HEK293 (cell line): ENCODE measurements around the gene TAF11L11.
"Not testable (repeated sequence)": the region's sequence is repeated elsewhere in the genome, so short reads cannot be mapped to it uniquely, and the experiment has no call there.

Experiments used
- CTCF ChIA-PET: fragments of 350-600 bp; formaldehyde crosslinking; extraction: SDS; loops from one replicate; lab custom pipeline; 2021; ENCODE audit warnings: antibody characterized with exemption; lab: Yijun Ruan, JAX
- POLR2A ChIA-PET: fragments of 300-600 bp; formaldehyde crosslinking; extraction: SDS; loops from one replicate; lab custom pipeline; 2020; ENCODE audit warnings: antibody characterized with exemption, inconsistent platforms; lab: Yijun Ruan, JAX
- H3K27ac ChIP-seq: fragments of 200-500 bp; sonication (Bioruptor generic); 2 replicates; pipeline ENCODE4 v1.5.1; 2014; ENCODE audit warnings: low read depth, low read length, control low read depth, inconsistent platforms; ENCODE audit errors: extremely low read depth
- H3K36me3 ChIP-seq, 2 experiments: fragments of 200-500 bp in 1 of 2; sonication (Bioruptor generic) in 1 of 2; 1 replicate in 1 of 2; 2 replicates in 1 of 2; pipeline ENCODE4 v1.5.1; 2014 to 2017; ENCODE audit warnings: inconsistent platforms in 2 of 2, low read length in 2 of 2; ENCODE audit not compliant: control insufficient read depth in 2 of 2, insufficient read depth in 1 of 2
- H3K4me1 ChIP-seq: fragments of 200-500 bp; sonication (Bioruptor generic); 2 replicates; pipeline ENCODE4 v1.5.1; 2014; ENCODE audit warnings: mild to moderate bottlenecking, low read length, inconsistent platforms; ENCODE audit not compliant: control insufficient read depth, insufficient read depth
- H3K4me3 ChIP-seq: 2 replicates; pipeline ENCODE4 v1.5.1; 2011; ENCODE audit warnings: low read depth, mild to moderate bottlenecking, control low read depth, low read length, moderate library complexity
- H3K9me3 ChIP-seq: fragments of 200-500 bp; sonication (Bioruptor generic); 2 replicates; pipeline ENCODE4 v1.5.1; 2014; ENCODE audit warnings: low read depth, low read length, inconsistent platforms; ENCODE audit not compliant: control insufficient read depth, insufficient read depth
- ATF2 ChIP-seq: fragments of 450-650 bp; formaldehyde crosslinking; IDR thresholded peaks from 2 replicates; pipeline ENCODE4 v1.5.1; 2016; ENCODE audit warnings: missing biosample characterization, missing genetic modification characterization, low read depth
- HOXA7 ChIP-seq: sonication (generic); formaldehyde crosslinking; IDR thresholded peaks from 2 replicates; pipeline ENCODE4 v1.8.1; 2022; ENCODE audit warnings: missing genetic modification reagents, borderline replicate concordance
- KLF1 ChIP-seq: fragments of 450-650 bp; formaldehyde crosslinking; IDR thresholded peaks from 2 replicates; pipeline ENCODE4 v1.5.1; 2016; ENCODE audit warnings: missing biosample characterization, missing genetic modification characterization
- KLF17 ChIP-seq: fragments of 450-650 bp; formaldehyde crosslinking; IDR thresholded peaks from 2 replicates; pipeline ENCODE4 v1.5.1; 2016; ENCODE audit warnings: missing biosample characterization, missing genetic modification characterization
- ZBTB20 ChIP-seq: fragments of 450-650 bp; formaldehyde crosslinking; IDR thresholded peaks from 2 replicates; pipeline ENCODE4 v1.5.1; 2016; ENCODE audit warnings: missing biosample characterization, missing genetic modification characterization
- ZNF2 ChIP-seq: fragments of 450-650 bp; formaldehyde crosslinking; IDR thresholded peaks from 2 replicates; pipeline ENCODE4 v1.5.1; 2016; ENCODE audit warnings: missing biosample characterization, missing genetic modification characterization
- ZNF24 ChIP-seq: fragments of 450-650 bp; formaldehyde crosslinking; IDR thresholded peaks from 2 replicates; pipeline ENCODE4 v1.5.1; 2016; ENCODE audit warnings: missing biosample characterization, missing genetic modification characterization
- ZNF266 ChIP-seq: fragments of 450-650 bp; formaldehyde crosslinking; IDR thresholded peaks from 2 replicates; pipeline ENCODE4 v1.5.1; 2016; ENCODE audit warnings: missing biosample characterization, missing genetic modification characterization, low read depth
- ZNF514 ChIP-seq: fragments of 450-650 bp; formaldehyde crosslinking; IDR thresholded peaks from 2 replicates; pipeline ENCODE4 v1.5.1; 2016; ENCODE audit warnings: missing biosample characterization, missing genetic modification characterization
- ZNF600 ChIP-seq: fragments of 450-650 bp; formaldehyde crosslinking; IDR thresholded peaks from 2 replicates; pipeline ENCODE4 v1.5.1; 2016; ENCODE audit warnings: missing biosample characterization, missing genetic modification characterization
- ZNF704 ChIP-seq: fragments of 450-650 bp; formaldehyde crosslinking; IDR thresholded peaks from 2 replicates; pipeline ENCODE4 v1.5.1; 2016; ENCODE audit warnings: missing biosample characterization, missing genetic modification characterization
- ZNF747 ChIP-seq: fragments of 450-650 bp; formaldehyde crosslinking; IDR thresholded peaks from 2 replicates; pipeline ENCODE4 v1.5.1; 2016; ENCODE audit warnings: missing biosample characterization, missing genetic modification characterization
- ZSCAN30 ChIP-seq: fragments of 450-650 bp; IDR thresholded peaks from 2 replicates; pipeline ENCODE4 v1.5.1; 2018; ENCODE audit warnings: missing biosample characterization, mild to moderate bottlenecking, missing genetic modification characterization, moderate library complexity

Gene TAF11L11

GRCh38 chr5:17603880-17604279, at the start of gene TAF11L11:
Gene TAF11L11 (plus strand): TSS chr5:17604183.
- H3K9me3 ChIP-seq, POLR2A ChIA-PET, H3K4me1 ChIP-seq, H3K36me3 ChIP-seq, H3K27ac ChIP-seq, H3K4me3 ChIP-seq, CTCF ChIA-PET: not testable (repeated sequence)
- TF ChIP-seq KLF17 (tag by site-specific recombination) (0 out of 2 replicates have a peak, but pooled peaks have one; percentile 28), KLF1 (tag by site-specific recombination) (peak; percentile 61)

GRCh38 chr5:17585658-17586057, 18.3 kb upstream of the TAF11L11 start, which contains the start of gene TAF11L7:
Gene TAF11L7 (minus strand): TSS chr5:17585758.
- H3K36me3 ChIP-seq, CTCF ChIA-PET: not testable (repeated sequence)

GRCh38 chr5:17590860-17591259, 13.1 kb upstream of the TAF11L11 start, which contains the start of gene TAF11L8:
Gene TAF11L8 (minus strand): TSS chr5:17590960.
- H3K9me3 ChIP-seq, H3K4me3 ChIP-seq, POLR2A ChIA-PET, H3K27ac ChIP-seq, H3K4me1 ChIP-seq, CTCF ChIA-PET, H3K36me3 ChIP-seq: not testable (repeated sequence)

More at GRCh38 chr5:17585658-17586057, 18.3 kb upstream of the TAF11L11 start, which contains the start of gene TAF11L7:
- H3K27ac ChIP-seq, H3K4me3 ChIP-seq, H3K4me1 ChIP-seq, POLR2A ChIA-PET, H3K9me3 ChIP-seq: not testable (repeated sequence)

GRCh38 chr5:17594255-17594654, 9.7 kb upstream of the TAF11L11 start, which contains the start of gene TAF11L9:
Gene TAF11L9 (minus strand): TSS chr5:17594394.
- H3K4me1 ChIP-seq, H3K9me3 ChIP-seq, CTCF ChIA-PET, POLR2A ChIA-PET, H3K36me3 ChIP-seq, H3K4me3 ChIP-seq, H3K27ac ChIP-seq: not testable (repeated sequence)

- POLR2A ChIA-PET, result not testable (repeated sequence)
Measured at GRCh38 chr5:17597728-17598127, 6.3 kb upstream of the TAF11L11 start, which contains the start of gene TAF11L10. Gene TAF11L10 (minus strand): TSS chr5:17597828.

GRCh38 chr5:17604951-17605350, 968 bp downstream of the TAF11L11 start:
- TF ChIP-seq ZBTB20 (tag by site-specific recombination) (no peak), ZSCAN30 (no peak), ZNF704 (no peak), ZNF266 (tag by site-specific recombination) (no peak), HOXA7 (CRISPR knock-in tag) (no peak), ATF2 (tag by site-specific recombination) (no peak), ZNF24 (tag by site-specific recombination) (no peak), ZNF600 (tag by site-specific recombination) (no peak), ZNF747 (tag by site-specific recombination) (no peak), ZNF514 (tag by site-specific recombination) (no peak), ZNF2 (tag by site-specific recombination) (no peak)
- ChIA-PET POLR2A (no interaction called here), CTCF (no interaction called here)
- no peak overlapping the region for H3K4me3 ChIP-seq
- no peaks in the 10 kb centered on the region for H3K4me1 ChIP-seq
- H3K36me3 ChIP-seq, result no peaks in the 10 kb centered on the region
- H3K27ac ChIP-seq, result no peak overlapping the region
- H3K9me3 ChIP-seq, result no peaks in the 10 kb centered on the region

More at GRCh38 chr5:17597728-17598127, 6.3 kb upstream of the TAF11L11 start, which contains the start of gene TAF11L10:
- H3K4me1 ChIP-seq, H3K27ac ChIP-seq, H3K4me3 ChIP-seq, H3K36me3 ChIP-seq, CTCF ChIA-PET, H3K9me3 ChIP-seq: not testable (repeated sequence)
